Fibroblast of skin of left quadriceps (primary cell): ENCODE data around the gene IQCH.

Experiments
- DNase-seq, 2 experiments: peaks; one replicate each; pipeline ENCODE4 v3.0.0-alpha.2; 2013; ENCODE audit warnings: low read depth in 2 of 2

The IQCH gene

GRCh38 chr15:67501177-67501835 is 246.7 kb downstream of the IQCH start:
- DNase-seq, result peak in 1 of 2 experiments; percentile 27

GRCh38 chr15:67501836-67502461 is 247.4 kb downstream of the IQCH start:
- DNase-seq, result no peak

GRCh38 chr15:67504056-67504455 is 249.5 kb downstream of the IQCH start:
- DNase-seq, result no peak

- DNase-seq, result peak; percentile 60 to 61
Measured at GRCh38 chr15:67504796-67505195, 250.2 kb downstream of the IQCH start.

GRCh38 chr15:67505675-67506572 is 251.3 kb downstream of the IQCH start:
- no peak for DNase-seq

GRCh38 chr15:67506775-67507747 is 252.5 kb downstream of the IQCH start:
- DNase-seq, result peak; percentile 63 to 67

- no peak for DNase-seq
Measured at GRCh38 chr15:67508407-67508806, 253.8 kb downstream of the IQCH start.

GRCh38 chr15:67509918-67510317 is 255.3 kb downstream of the IQCH start:
- DNase-seq, result no peak

GRCh38 chr15:67510597-67511190 is 256.1 kb downstream of the IQCH start:
- DNase-seq, result peak; percentile 77 to 78

GRCh38 chr15:67511606-67512005 is 257.0 kb downstream of the IQCH start:
- DNase-seq, result no peak

GRCh38 chr15:67512140-67512539 is 257.6 kb downstream of the IQCH start:
- DNase-seq, result no peak

GRCh38 chr15:67512933-67513714 is 258.5 kb downstream of the IQCH start:
- DNase-seq, result no peak

- no peak for DNase-seq
Measured at GRCh38 chr15:67515090-67515489, 260.5 kb downstream of the IQCH start.

GRCh38 chr15:67515557-67515956 is 261.0 kb downstream of the IQCH start:
- no peak for DNase-seq

GRCh38 chr15:67520321-67521028 is 265.9 kb downstream of the IQCH start:
- DNase-seq, result no peak

- peak in 1 of 2 experiments; percentile 51 for DNase-seq
Measured at GRCh38 chr15:67521029-67521782, 266.6 kb downstream of the IQCH start, which contains the start of gene C15orf61. Gene C15orf61, plus strand, starts transcription at chr15:67521131. Its CDS starts 118 bp downstream, at chr15:67521249.

GRCh38 chr15:67521783-67522568 is 267.4 kb downstream of the IQCH start:
- DNase-seq, result no peak

GRCh38 chr15:67523330-67523729 is 268.7 kb downstream of the IQCH start:
- no peak for DNase-seq
